GM18526 (cell line): ENCODE results near the gene SLC6A11.

ENCODE experiments used
- POLR2A ChIP-seq: IDR thresholded peaks from 3 replicates; pipeline ENCODE4 v1.6.1; 2011; ENCODE audit not compliant: insufficient read length; ENCODE audit errors: extremely low read depth

Gene SLC6A11

DNA sequence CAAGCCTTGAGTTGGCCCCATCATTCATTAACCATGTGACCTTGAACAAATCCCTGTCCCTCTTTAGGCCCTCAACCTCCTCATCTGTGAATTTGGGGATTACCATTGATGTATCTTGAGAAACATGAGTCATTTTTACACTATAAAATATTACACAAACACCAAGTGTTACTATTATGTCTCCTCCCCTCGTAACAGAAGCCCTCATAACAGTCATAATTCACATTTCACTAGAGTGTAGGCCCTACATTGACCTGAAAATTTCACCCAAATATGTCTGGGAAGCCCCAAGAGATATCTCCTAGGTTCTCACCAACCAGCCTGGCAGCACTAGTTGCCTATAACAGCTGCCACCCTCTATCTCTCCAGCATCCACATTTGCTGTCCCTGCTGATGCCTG, 160.7 kb downstream of the SLC6A11 start:
- TF ChIP-seq POLR2A: no peak

DNA sequence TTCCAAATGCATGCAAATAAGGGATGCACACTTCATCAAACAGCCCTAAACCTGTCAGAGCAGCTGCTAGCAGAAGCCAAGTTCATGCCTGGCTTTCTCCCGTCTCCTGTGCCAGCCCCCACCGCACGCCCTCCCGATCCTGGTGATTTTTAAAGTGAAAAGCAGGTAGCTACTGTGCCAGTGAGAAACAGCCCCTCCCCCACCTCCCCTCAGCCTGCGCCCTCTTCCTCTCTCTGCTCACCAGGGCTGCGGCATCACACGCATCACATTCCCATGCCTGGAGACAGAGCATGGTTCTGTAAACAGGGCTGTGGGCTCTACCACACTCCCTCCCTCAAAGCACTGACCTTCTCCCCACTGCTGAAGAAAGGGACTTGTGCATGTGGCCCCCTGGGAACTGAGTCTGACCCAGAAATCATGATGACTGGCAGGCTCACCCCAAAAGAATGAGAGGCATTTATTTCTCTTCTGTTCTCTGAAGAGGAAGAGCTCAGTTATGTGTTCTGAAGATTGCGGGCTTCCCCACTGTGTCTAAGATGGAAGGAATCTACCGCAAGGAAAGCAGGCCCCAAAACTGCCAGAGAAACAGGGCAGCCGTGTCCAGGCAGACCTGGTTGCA, 162.0 kb downstream of the SLC6A11 start:
- no peak for TF ChIP-seq POLR2A

DNA sequence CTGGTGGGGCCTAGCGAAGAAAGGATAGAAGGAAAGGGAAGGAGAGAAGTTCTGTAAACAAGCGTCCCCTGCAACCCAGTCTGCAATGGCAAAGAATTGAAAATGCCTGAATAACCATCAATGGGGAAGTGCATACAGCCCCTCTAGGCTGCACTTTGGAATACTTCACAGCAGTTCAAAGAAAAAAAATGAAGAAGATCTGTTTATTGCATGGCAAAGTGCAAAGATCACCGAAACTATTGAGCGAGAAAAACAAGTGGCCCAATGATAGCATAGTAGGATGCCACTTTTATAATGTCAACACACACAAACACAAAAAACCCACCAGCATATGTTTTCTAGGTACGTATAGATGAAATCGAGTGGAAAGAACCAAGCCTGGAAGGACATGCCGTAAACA, 162.9 kb downstream of the SLC6A11 start:
- no peak for TF ChIP-seq POLR2A

DNA sequence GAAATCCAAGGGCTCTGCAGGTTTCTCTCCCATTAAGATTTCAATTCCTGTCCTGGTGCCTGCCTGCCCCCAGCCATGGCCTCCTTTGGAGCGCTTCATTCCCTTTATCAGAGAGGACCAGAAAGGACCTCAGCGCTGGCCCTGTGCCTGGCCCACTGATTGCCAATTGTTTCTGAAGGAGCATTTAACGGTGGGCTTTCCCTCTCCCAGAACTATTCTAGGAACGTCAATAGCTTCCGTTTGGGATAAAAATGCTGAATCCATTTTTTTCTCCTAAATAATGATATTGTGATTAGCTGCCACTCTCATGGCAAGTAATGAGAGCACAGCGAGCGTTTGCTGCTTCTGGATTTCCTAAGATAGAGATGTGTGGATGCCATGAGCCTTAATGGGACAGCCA, 164.3 kb downstream of the SLC6A11 start:
- no peak for TF ChIP-seq POLR2A

DNA sequence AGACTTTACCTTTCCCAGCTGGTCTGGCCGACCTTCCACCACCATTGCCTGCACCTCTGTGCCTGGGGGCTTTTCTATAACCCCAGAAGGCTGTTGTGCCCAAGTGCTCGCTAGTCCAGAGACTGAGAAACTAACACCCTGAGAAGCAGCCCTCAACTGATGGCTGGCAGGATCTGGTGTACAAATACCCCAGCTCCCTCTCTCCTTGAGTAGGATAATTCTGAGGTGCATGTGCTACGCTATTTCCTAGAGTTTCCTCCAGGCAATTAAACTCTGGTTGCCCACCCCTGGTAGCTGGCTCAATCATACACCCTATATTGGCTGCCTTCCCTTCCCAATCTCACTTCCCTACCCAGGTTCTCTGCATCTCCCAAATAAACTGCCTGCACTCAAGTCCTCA, 165.0 kb downstream of the SLC6A11 start:
- TF ChIP-seq POLR2A: no peak

DNA sequence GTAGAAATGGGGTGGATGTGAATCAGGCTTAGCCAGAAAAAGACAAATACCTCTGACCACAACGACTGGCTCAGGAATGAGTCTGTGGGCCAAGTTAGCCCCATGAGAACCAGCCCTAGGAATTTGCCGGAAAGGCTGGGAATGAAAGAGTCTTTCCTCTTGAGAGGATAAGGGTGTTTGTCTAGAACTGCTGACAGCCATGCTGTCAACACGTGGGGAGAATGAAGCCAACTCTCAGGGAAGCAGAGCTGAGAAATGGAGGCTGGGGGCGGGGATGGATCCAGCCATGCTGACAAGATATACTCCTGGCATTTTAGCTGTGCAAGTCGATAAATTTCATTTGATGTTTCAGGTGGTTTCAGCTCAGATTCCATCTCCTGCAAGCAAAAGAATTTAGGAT, 165.9 kb downstream of the SLC6A11 start:
- TF ChIP-seq POLR2A: no peak

DNA sequence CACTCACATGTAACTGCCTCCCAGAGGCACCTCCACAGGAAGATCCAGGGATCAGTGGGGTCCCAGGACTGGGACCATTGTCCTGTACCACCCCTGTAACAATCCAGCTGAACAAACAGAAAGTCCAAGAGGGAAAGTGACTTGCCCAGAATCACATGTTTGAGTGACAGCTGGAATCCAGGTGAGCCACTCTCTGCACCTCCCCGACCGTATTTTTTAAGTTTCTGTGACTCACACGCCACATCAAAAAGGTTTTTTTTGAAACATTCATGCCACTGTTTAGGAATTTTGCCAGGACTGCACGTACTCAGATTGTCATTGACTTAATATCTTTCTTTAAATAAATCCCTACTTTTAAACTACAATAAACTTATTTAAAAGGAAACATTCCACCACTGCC, 166.8 kb downstream of the SLC6A11 start:
- no peak for TF ChIP-seq POLR2A

DNA sequence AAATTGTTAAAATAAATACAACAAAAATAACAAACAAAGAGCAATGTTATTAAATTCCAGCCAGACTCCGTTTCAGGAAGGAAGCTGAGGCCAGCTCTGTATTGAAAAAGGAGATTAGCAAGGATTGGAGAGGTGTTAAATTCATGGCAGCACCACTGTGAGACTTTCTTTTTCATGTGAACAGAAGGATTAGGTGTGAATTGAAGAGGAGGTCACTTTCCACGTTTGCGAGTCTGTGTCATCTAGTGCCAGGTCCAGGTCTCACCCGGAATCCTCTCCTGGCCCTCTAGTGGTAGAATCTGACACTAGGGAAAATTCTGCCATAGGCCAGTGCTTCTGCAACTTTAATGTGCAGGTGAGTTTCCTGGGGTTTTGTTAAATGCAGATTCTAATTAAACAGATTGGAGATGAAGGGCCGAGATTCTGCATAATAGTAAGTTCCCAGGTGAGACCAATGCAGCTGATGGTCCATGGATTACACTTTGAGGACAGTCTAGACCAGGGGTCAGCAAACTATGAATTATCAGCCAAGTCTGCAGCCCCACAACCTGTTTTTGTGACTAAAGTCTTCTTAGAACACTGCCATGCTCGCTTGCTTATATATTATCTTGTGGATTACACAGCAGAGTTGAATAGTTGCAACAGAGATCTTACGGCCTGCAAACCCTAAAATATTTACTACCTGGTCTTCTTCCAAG, 167.3 kb downstream of the SLC6A11 start:
- no peak for TF ChIP-seq POLR2A

DNA sequence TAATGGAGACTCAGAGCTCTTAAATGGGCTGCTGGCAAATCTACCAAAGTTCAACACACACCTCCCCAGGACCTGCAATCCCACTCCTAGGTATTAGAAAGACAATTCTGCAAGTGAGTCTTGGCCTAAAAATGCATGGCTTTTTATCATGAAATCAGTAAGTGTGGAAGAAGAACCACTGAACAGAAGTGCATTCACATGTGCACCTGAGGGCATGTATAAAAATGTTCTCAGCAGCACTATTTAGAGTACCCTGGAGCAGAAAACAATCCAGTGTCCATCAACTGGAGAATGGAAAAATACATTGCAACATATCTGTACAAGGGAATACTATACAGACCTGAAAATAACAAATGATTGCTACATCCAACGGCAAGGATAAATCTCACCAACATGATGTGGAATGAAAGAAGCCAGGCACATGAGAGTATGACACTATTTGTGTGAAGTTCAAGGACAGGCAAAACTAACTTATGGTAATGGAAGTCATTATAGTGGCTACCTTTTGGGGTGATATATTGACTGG, 168.4 kb downstream of the SLC6A11 start:
- no peak for TF ChIP-seq POLR2A

DNA sequence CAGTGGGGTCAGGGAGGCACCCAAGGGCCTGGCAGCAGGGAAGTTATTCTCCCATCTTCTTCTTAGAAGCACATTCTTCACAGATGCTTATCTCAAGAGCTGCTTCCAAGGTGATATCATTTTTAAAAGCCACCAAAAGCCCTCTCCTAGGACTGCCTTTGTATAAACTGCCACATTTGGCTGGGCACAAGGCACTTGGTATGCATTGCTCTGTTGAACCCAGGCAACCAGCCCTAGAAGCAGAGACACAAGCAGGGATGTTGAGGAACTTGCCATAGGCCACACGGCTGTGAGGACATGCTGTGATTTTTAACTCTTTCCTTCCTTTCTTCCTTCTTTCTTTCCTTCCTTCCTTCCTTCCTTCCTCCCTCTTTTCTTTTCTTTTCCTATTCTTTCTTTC, 169.2 kb downstream of the SLC6A11 start:
- no peak for TF ChIP-seq POLR2A

DNA sequence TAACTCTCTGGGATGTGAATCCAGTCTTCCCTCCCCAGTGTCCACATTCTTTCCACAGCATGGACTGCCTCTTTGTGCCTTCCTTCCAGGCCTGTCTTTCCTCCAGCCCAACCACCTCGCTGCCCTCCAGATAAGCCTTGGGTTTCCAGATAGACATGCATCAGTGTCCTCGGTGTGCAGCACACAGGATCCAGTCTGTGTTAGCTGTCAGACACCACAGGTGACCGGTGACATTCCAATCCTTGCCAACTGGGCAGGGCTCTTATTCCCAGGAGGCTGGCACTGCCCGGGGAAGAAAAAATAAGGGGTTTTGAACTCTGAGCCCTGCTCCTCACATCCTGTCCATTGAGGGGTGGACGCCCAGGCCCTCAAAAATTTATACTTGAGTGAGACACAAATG, 170.6 kb downstream of the SLC6A11 start:
- no peak for TF ChIP-seq POLR2A

DNA sequence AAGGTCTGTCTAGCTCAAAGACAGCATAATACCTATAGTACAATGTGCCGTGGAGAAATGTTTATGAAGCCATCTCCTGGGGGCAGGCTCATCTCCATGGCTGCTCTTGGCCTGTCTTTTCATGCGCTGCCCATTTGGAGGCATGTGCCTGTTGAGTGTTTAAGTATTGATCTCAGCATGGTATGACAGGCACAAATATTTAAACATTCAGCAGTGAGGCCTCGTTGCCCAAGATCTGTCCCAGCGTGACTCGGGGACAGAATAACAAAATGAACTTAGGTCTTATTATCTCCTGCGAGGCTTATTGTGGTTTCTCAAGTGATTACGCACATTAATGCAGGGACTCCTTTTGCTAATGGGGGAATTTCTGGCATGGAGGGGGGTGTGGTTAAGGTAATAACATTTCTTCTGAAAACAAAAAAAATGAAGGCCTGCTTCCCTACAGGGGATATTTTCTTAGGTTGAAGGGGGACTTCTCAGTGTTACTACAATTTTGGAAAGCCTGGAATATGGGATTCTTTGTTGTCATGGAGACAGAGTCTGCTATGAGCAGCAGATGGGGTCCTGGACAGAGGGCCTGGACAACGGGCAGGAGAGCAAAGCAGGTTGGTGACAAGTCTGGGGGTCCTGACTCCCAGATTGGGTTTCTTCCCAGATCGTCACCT, 172.1 kb downstream of the SLC6A11 start:
- no peak for TF ChIP-seq POLR2A

DNA sequence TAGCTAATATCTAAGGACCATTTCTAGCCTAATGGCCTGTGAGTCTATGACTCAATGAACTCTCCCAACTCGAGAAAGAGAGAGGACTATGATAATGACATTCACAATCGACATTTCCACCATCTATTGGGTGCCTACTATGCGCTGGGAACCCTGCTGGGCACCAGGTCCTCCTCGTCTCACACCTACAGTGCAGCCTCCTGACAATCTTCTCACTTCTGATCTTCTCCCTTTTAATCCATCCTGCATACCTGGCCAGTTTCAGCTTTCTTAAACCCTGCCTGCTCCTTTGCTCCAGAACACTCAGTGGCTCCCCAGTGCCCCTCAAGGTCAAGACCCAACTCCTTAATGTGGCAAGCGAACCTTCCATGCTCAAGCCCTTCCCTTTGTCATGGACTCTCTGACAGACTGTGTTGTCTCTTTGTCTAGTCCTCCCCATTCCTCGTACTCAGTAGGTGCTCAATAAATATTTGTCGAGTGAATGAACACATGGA, 173.0 kb downstream of the SLC6A11 start:
- TF ChIP-seq POLR2A: no peak
